ENCODE measurements around the gene RDH13. TPM values are rescaled to one million over a fixed set of nuclear protein-coding genes. Genes with fewer than 3 reads are reported as not detected.

The RDH13 gene
- total and polyA plus RNA-seq, 2 of the 8 experiments (the other 6 are each of a cell fraction or from before 2014, with no cell fraction given), result 15.9 to 31.5 TPM

- Histone ChIP-seq H3K9ac (replicated peaks in 1 of 4; ENCODE audit: extremely low read depth in 1 of 4, low read depth in 3 of 4, low read length in 3 of 4) (no peak overlapping the region), H4K91ac (replicated peaks; ENCODE audit: insufficient read length, low read length) (no peak overlapping the region), H4K20me1 (replicated peaks in 1 of 2; ENCODE audit: control insufficient read depth in 1 of 2, insufficient read depth in 2 of 2, low read length in 2 of 2) (peaks cover 0 to 5% of the 10 kb centered on the region in 2 experiments), H3K4me3 (ENCODE audit: extremely low read depth in 1 of 4, insufficient read depth in 2 of 4, low read depth in 3 of 4, low read length in 4 of 4) (no peak overlapping the region), H2BK5ac (ENCODE audit: low read depth, low read length) (no peak overlapping the region), H4K8ac (ENCODE audit: extremely low read depth, insufficient read depth, low read length) (no peak overlapping the region), H3K23ac (ENCODE audit: insufficient read length) (no peak overlapping the region), H3K23me2 (ENCODE audit: low read depth, low read length) (peaks cover 4% of the 10 kb centered on the region), H2BK15ac (ENCODE audit: low read length) (no peak overlapping the region), H2AFZ (ENCODE audit: low read length) (no peak overlapping the region), H3K27me3 (replicated peaks in 1 of 4; ENCODE audit: control insufficient read depth in 3 of 4, extremely low read depth in 1 of 4, insufficient read depth in 3 of 4, low read length in 3 of 4) (peaks cover 18 to 78% (median 58%) of the 10 kb centered on the region in 4 experiments), H3K9me3 (ENCODE audit: insufficient read depth in 2 of 2, low read depth in 1 of 2, low read length in 1 of 2) (no peaks in the 10 kb centered on the region), H3K36me3 (ENCODE audit: control insufficient read depth in 2 of 4, insufficient read depth in 4 of 4, low read length in 3 of 4) (no peaks in the 10 kb centered on the region), H2AK5ac (ENCODE audit: low read depth, low read length) (no peak overlapping the region), H2BK12ac (ENCODE audit: low read depth, low read length) (peak overlapping the region; percentile 50; the same call in 1 of the 2 replicates), H3K79me1 (ENCODE audit: low read depth, low read length) (no peaks in the 10 kb centered on the region), H3K27ac (ENCODE audit: low read depth, low read length) (no peak overlapping the region), H3K4me2 (ENCODE audit: insufficient read depth in 1 of 2, low read depth in 2 of 2, low read length in 2 of 2) (no peak overlapping the region), H2BK20ac (ENCODE audit: low read length) (no peak overlapping the region), H3K18ac (ENCODE audit: extremely low read depth, low read length) (no peak overlapping the region), H3K14ac (ENCODE audit: insufficient read length) (no peak overlapping the region), H3K4me1 (replicated peaks in 1 of 4; ENCODE audit: control insufficient read depth in 3 of 4, insufficient read depth in 4 of 4, low read length in 3 of 4) (peaks cover 0 to 10% (median 5%) of the 10 kb centered on the region in 4 experiments; a peak in 6 of 7 replicates), H2BK120ac (replicated peaks; ENCODE audit: low read depth, low read length) (no peak overlapping the region), H3K4ac (replicated peaks; ENCODE audit: insufficient read length, low read depth, low read length) (no peak overlapping the region), H4K5ac (ENCODE audit: insufficient read length, low read depth, low read length) (no peak overlapping the region), H3K79me2 (ENCODE audit: control insufficient read depth in 1 of 2, insufficient read depth in 2 of 2, low read length in 2 of 2) (no peaks in the 10 kb centered on the region), H3K56ac (replicated peaks; ENCODE audit: insufficient read length, low read depth, low read length) (no peak overlapping the region)
- POLR2A ChIA-PET (ENCODE audit: partially characterized antibody), result interaction anchor here (0.6 to 5.8 kb wide), 8 partner anchors 8 to 620 kb away, joined by 3 to 33 read pairs (median 3); no protein-coding TSS in a partner anchor
- no peak for DNase-seq (ENCODE audit: low read depth in 1 of 2, low spot score in 2 of 2)
- 60% methylated on average over 3 of the region's 3 CpGs; no CpG with 5 or more reads in 1 of the 2 experiments for WGBS, 2 experiments (ENCODE audit: extremely low coverage in 1 of 2, insufficient coverage in 1 of 2, insufficient read length in 1 of 2, insufficient replicate concordance in 2 of 2, low coverage in 1 of 2, low lambda C conversion rate in 2 of 2, missing lambda C conversion rate in 1 of 2)
- FAIRE-seq, result no peak
- CTCF ChIA-PET (ENCODE audit: partially characterized antibody), result interaction anchor here (1.2 to 3.3 kb wide), 3 partner anchors 13 to 187 kb away, joined by 3 to 20 read pairs (median 3); no protein-coding TSS in a partner anchor
- TF ChIP-seq, protein P1, sequence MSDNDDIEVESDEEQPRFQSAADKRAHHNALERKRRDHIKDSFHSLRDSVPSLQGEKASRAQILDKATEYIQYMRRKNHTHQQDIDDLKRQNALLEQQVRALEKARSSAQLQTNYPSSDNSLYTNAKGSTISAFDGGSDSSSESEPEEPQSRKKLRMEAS (IDR thresholded peaks at IDR 0.05), result no peak
- TF ChIP-seq TAF1 (IDR thresholded peaks at IDR 0.05; ENCODE audit: low read depth, low read length), result no peak
These were observed 4.9 kb upstream of the RDH13 start for GRCh38 chr19:55067869-55068268.
